Stimulated activated CD8-positive, alpha-beta memory T cell treated with anti-CD3 and anti-CD28 coated beads, Interleukin-7, amount 100 ng/mL, for 48 hours (primary cell): Measurements from ENCODE around the gene MAST4.

Source experiments
- DNase-seq, 2 donors: peaks; one replicate each; pipeline ENCODE4 v3.0.0-alpha.2; 2020; ENCODE audit warnings: low read depth in 1 of 2; ENCODE audit errors: extremely low read depth in 1 of 2

The MAST4 gene

DNA sequence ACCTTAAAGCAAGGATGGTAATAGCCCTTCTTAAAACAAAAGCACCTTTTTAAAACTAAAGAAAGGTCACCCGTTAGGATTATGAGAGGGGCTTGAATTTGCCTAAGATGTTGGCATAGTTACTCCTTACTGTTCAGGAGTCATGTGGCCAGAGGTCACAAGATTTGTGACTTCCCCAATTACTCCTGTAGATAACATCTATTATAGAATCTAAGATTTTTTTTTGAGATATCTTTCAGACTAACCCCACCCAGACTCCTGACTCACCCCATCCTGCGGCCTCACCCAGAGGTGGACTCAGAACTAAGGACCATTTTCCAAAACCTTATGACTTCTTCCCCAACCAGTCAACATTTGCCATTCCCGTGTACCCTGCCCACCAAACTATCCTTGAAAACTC, 598.0 kb downstream of the MAST4 start:
- DNase-seq, result no peak

DNA sequence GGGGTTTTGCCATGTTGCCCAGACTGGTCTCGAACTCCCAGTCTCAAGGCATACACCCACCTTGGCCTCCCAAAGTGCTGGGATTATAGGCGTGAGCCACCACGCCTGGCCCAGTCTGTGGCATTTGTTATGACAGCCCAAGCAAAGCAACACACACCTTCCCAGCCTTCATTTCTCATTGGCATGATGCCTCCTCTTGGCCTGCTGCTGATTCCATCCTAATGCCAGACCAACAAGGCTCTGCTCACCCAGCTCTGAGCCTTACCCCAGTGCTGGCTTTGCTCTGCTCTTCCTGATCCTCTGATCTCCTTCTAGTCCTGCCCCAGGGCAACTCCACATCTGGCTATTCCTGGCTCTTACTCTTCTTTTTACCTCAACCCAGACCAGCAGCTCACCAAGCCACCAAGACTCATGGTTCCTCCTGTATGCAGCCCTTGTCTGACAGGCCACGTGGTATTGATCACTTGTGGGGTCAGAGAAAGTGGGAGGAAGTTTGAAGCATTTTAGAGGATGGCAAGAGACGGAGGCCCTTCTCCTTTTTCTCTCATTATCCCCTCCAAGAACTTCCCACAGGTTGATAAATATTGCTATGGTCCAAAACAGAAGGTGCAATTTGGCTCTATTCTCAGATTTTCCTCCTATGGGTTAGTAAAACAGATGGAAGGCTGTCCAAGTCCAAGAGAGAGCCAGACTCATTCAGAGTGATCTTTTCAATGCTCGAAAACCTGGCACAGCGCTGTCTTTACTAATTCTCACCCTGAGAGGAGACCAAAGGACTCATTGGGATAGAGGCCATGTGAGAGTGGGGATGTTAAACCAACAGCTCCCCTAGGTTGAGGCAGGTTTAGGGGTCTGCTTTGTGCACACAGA, 599.4 kb downstream of the MAST4 start:
- no peak for DNase-seq

DNA sequence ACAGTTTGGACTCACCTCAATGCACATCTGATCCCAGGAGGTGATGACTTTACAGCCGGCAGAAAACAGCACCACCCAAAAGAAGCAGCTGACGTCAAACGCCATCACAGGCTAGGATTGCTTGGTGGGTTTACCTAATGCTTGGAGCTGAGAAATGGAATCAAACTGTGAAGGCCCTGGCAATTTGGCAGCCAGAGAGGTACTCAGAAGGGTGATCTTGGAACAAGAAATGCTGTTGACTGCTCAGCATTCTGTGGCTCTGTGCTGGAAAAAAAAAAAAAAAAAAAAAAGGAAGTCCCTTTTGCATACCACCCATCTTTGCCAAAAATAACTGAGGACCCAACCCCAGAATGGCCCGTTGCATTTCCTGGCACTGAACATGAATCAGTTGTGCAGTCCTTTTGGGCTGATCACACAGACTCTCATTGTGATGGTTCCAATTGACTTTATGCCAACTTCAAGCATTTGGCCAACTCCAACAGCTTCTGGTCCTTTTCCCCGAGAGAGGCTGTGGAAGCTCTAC, 600.4 kb downstream of the MAST4 start, which contains the start of gene CD180:
Gene CD180 (minus strand): TSS at position 263 of the 523 bp plus-strand sequence. CDS start 158 bp downstream, at position 105.
- no peak for DNase-seq

DNA sequence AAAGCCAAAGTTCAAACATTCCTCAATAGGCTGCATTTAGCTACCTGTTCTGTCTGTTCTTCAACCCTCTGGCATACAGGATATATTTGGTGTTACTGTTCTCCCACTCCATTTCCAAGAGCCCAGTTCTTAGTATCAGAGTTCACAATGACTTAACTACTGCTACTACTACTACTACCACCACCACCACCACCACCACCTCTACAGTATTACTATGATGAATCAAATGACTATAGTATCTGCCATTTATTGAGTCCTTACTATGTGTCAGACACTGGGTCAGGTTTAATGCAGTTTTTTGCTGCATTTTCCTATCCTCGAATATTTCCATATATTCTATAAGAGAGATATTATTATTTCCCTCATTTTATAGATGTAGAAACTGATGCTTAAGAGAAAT, 601.3 kb downstream of the MAST4 start:
- DNase-seq, result no peak

DNA sequence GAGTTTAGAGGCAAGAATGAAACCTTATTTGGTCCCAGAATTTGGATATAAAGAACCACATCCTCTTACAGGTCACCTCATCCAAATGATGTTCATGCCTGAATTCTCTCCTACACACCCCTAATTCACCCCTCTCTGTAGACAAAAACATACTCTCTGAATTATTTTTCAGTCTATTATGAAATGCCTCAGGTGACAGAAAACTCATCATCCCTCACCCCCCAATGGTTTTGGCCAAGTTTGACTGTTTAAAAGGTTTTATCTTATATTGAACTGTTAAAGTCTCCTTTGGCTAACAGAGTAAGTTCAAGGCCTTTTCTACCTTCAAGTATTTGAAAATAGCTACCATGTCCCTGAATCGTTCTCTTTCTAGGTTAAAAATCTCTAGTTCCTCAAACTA, 602.7 kb downstream of the MAST4 start:
- DNase-seq, result no peak

DNA sequence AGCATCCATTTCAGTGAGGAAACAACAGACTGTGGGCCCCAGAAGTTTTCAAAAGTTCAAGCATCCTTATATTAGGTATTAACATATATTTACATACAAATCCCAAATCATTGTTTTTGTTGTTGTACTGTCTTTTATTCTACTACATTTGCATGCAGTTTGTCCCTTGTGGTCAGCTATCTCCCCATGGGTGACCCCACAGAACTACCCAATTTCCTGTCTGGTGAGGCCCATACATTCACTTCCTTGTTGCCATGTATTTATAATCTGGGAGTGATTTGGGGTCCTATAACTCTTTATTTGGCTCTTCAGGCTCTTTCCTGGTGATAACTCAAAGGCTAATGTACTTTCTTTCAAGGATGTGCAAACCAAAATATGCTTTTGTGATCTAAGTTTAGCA, 603.7 kb downstream of the MAST4 start:
- DNase-seq, result no peak

DNA sequence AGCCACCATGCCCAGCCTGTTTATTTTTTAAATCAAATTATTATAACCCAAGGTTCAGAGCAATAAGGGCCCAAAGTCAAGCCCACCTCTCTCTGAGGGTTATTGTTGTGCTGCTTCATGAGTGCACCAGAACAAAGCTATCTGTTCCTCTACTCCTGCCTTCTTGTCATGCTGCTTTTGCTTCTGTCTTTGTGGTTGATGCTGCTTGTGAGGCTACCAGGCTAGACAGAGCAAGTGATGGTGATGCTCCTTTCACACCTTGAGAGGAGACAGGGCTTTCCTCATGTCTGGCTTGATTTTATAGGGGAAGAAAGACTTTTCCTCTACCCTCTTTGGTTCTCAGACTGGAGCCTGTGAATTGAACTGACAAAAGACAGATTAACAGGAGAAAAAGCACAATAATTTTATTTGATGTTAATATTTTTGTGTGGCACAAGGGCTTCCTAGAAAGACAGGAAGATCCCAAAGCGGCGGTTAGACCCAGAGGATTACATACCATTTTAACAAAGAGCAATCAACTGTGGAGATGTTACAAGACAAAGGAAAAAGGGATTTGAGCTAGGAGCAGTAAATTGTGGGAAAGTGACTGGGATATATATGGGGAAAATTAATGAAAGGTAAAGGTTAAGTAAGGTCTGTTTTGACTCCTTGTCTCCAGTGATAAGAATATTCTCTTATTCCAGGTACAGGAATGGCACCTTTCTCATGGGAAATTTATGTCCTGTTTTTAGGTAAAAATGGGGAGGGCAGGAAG, 604.8 kb downstream of the MAST4 start:
- DNase-seq, result no peak

DNA sequence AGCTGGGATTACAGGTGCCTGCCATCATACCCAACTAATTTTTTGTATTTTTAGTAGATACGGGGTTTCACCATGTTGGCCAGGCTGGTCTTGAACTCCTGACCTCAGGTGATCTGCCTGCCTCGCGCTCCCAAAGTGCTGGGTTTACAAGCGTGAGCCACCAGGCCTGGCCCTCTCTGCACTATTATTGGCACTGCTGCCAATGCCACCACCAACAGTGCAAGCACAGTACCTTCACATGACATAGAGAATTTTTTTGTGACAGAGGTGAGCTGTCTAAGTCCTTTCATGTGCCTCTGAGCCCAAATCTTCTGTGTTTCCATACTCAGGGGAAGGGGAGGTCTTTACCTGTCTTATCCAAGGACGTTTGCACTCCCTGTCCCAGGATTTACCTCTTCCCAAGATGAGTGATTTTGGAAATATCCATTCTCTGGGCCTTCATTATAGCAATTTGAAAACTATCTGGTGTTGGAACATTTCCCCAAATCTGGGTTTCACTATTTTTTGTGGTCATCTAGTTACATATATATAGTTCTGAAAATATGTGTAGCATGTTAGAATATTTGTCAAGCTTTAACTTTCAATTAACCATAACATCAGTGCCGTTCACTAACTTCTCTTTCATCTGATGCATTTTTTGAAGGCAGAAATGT, 605.8 kb downstream of the MAST4 start:
- DNase-seq, result no peak

DNA sequence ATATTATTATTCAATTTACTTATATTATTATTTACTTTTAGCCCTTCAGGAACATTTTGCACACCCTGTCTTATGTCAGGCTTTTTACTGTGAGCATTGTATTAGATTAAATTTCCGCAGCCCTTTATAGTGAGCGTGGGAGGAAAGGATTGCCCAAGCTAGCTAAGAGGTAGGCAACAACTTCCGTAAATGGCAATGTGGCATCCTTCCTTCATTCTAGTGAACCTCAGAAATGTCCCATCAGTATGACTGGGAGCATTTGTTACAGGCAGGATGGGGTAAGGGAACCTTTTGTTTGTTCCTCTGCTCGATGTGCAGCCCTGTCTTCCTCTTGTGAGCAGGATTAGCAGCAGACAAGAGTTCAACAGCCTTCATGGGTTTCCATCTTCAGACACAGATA, 606.6 kb downstream of the MAST4 start:
- DNase-seq, result no peak

DNA sequence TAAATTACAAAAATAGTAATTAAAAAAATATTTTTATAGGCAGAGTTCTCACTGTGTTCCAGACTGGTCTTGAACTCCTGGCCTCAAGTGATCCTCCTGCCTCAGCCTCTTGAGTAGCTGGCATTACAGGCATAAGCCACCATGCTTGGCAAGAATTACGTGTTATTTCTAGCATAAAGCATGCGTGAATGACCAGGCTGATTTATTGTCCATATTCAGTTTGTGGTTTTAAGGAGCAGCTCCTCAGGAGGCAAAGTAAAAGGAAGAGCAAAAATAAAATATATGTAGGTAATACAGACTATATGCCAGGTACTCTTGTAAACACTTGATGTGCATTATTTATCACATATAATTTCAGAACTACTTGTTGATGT, 607.5 kb downstream of the MAST4 start:
- DNase-seq, result no peak

DNA sequence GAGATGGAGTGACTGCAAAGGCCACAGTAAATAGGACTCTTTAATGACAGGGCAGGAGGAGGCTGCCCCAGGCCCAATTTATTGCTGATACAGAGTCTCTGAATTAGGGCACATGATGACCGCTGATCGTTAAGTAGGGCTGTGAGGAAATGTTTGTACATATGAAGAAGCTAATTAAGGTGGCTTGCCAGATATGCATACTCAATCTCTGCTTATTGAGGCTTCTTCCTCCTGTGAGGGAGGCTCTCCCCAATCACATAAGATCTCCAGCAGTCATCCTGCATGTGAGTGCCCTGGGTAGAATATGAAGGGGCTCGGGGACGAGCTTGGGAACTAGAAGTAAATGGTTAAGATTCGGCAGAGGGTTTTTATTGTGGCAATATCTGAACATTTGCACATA, 608.6 kb downstream of the MAST4 start:
- DNase-seq, result no peak

DNA sequence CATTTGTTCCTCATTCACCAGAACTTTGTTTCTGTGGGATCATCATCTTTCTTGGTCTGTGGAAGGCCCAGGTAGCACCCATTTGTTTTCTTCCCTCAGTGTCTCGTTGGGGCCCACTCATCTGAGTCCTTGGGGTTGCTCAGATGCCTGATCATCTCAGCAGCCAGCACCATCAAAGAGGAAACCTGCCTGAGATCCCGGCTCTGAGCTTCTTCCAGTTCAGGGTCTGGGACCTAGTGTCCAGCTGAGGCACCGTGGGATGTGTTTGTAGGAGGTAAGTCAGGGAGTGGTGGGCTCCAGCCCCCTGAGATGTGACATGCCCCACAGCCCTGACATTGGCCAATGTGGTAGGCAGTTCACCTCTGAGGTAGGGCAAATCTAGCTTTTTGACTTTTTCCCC, 609.8 kb downstream of the MAST4 start:
- no peak for DNase-seq

DNA sequence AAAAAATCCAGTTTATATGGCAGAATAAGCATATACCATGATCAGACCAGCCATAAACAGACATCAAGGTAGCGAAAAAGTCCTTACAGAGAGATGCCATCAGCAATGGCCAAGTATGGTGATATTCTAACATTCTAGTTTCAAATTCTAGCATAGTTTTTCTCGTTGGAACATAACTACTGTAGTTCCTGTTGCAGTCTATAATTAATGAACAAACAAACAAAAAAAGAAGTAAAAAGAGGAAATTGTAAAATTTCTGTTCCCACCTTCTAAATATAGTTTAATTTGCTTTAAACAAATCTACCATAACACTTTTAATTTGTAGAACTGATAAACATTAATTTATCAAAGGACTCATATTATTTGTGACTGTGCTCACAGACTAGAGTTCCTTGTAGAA, 610.3 kb downstream of the MAST4 start:
- no peak for DNase-seq

DNA sequence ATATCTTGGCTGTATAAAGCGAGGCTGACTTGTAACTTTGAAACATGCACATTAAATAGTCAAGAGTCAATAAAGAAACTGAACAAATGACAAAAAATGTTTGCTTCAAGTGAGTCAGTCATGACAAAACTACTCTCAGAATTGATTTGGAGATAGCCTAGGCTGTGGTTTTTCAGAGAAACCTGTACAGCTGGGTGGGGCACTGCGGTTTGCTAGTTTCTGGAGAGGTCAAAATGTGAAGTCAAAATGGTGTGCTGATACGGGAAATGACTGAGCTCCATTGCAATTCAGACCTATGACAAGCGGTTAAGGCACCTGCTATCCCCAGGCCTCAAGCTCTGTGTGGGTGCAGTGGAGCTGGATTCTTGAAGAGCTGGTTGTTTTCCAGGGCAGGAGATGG, 610.7 kb downstream of the MAST4 start:
- peak in 1 of 2 donors; percentile 86 for DNase-seq

DNA sequence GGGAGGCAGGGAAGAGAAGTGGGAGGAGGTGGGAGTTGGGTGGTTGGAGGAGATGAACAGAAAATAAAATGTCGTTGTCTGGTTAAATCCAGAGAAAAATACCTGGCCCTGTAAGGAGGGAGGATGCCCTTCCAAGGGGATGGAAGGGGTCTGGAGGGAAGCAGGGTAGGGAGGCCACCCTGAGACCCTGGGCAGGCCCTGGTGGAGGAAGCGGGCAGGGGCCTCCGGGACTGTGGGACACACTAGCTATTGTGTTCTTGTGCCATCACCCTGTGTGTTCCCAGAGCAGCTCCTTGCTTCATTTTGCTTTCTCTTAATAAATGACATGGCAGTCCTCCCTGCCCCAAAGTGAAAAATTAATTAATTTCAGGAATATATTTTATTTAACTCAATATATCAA, 612.2 kb downstream of the MAST4 start:
- DNase-seq, result no peak

DNA sequence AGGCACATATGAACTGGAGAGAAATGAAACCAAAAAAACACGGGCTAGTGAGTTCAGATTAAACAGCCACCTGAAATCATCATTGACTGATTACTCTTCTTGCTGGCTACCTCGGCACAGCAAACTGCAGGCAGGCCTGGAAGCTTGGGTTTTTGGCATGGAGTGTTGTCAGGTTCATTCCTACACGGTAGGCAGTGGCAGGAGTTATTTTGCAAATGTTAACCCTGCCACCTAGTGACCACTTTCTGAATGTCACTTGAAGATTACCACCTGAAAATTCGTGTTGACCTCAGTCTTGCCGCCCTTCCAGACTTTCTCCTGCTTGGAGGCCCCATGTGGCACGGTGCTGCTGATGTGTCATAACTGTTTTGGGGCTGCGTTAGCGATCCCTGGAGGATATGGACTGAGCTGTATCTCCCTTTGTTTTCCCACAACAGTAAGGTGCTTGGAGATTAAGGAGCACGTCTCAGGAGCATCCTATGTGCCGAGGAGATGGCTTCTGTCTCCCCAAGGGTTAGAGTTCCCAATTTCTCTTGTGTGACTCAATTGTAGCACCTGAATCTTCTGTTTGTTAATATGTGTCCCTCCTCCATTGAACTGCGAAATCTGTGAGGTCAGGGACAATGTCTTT, 613.1 kb downstream of the MAST4 start:
- peak in 1 of 2 donors; percentile 29 for DNase-seq

DNA sequence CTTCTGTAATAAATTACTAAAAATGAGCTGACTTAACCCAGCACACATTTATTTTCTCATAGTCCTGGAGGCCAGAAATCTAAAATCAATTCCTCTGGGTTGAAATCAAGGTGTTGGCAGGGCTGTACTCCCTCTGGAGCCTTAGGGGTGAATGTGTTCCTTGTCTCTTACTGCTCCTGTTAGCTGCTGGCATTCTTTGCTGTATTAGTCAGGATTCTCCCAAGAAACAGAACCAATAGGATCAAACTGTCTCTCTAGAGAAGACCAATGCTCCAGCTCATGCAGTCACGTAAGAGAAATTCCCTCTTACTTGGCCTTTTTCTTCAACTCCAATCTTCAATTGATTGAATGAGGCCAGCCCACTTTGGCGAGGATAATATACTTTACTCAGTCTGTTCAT, 615.7 kb downstream of the MAST4 start:
- DNase-seq, result no peak

DNA sequence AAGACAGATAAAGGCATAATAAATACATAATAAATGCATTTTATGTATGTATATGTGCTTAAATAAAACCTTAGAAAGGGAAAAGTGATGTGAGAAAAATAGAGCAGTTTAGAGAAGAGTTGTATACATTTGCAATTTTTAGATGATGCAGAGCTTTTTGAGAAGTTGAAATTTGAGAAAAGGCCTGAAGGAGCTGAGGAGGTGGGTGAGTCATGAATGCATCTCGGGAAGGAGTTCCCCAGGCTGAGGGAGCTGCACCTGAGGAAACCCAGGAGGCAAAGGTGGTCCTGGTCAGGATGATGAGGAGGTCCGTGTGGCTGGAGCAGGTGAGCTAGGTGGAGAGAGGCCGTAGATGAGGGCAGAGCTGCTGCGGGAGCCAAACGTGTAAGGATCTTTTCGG, 617.8 kb downstream of the MAST4 start:
- no peak for DNase-seq

DNA sequence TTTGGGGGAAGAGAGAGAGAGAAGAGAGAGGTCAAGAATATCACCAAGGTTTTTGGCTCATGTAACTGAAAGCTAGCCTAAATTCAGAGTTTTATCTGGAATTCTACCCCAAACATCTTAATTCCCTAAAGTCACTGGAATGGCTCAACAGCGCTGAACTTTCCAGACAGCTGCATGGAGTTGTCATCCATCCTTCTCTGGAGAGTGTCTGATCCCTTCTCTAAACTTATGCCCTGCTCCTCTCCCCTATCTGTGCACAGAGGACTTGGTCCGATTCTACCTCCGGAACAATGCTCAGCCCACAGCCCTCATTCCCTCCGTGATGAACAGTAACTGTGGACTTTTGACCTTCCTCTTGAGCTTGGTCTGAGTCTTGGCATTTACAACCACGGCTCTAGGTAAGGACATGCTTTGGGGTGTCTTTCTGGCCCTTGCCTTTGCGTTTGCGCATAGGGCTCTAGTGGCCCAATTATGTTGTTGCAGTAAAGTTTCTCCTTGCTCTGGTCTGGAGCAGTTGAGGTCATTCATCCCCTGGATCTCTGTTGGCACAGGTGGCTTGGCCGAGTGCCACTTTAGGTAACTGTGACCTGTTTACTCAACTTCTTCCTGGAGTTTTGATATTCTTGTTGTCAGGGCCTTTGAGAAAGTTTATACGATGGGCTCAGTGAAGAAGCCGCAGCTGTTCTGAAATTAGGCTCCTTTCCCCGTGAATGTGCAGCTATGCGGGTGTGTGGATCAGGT, 618.7 kb downstream of the MAST4 start:
- DNase-seq, result no peak
